IMR-90 (cell line): ENCODE data around the gene ST7.

Experiments used
- ELK1 ChIP-seq: fragments of 150-350 bp; IDR thresholded peaks from 2 replicates; pipeline ENCODE4 v1.6.1; 2016; ENCODE audit warnings: low read depth, mild to moderate bottlenecking, low read length, moderate library complexity, borderline replicate concordance
- POLR2A ChIP-seq: IDR thresholded peaks from 2 replicates; pipeline ENCODE4 v1.6.1; 2012; ENCODE audit warnings: mild to moderate bottlenecking, low read depth, low read length
- RAD21 ChIP-seq: IDR thresholded peaks from 2 replicates; pipeline ENCODE4 v1.6.1; 2012; ENCODE audit warnings: low read length, improper control_type of control experiment
- RCOR1 ChIP-seq: IDR thresholded peaks from 2 replicates; pipeline ENCODE4 v1.6.1; 2012; ENCODE audit warnings: mild to moderate bottlenecking, low read length, improper control_type of control experiment; ENCODE audit not compliant: insufficient replicate concordance
- SMC3 ChIP-seq: fragments of 150-350 bp; IDR thresholded peaks from 2 replicates; pipeline ENCODE4 v1.6.1; 2016; ENCODE audit warnings: low read depth, mild to moderate bottlenecking, antibody characterized with exemption, low read length, moderate library complexity
- TF ChIP-seq, protein P1 (sequence below): conservative IDR thresholded peaks from 2 replicates; pipeline ENCODE4 v1.5.1; 2012; ENCODE audit warnings: mild to moderate bottlenecking, low read depth, low read length, improper control_type of control experiment

- TF ChIP-seq, protein P1, sequence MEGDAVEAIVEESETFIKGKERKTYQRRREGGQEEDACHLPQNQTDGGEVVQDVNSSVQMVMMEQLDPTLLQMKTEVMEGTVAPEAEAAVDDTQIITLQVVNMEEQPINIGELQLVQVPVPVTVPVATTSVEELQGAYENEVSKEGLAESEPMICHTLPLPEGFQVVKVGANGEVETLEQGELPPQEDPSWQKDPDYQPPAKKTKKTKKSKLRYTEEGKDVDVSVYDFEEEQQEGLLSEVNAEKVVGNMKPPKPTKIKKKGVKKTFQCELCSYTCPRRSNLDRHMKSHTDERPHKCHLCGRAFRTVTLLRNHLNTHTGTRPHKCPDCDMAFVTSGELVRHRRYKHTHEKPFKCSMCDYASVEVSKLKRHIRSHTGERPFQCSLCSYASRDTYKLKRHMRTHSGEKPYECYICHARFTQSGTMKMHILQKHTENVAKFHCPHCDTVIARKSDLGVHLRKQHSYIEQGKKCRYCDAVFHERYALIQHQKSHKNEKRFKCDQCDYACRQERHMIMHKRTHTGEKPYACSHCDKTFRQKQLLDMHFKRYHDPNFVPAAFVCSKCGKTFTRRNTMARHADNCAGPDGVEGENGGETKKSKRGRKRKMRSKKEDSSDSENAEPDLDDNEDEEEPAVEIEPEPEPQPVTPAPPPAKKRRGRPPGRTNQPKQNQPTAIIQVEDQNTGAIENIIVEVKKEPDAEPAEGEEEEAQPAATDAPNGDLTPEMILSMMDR, result no peak
- TF ChIP-seq ELK1 (no peak), POLR2A (no peak), SMC3 (no peak), RAD21 (no peak), RCOR1 (no peak)
These were observed 195.7 kb downstream of the ST7 start for GRCh38 chr7:117148971-117149370.
